K562 (cell line): ENCODE results near the gene COL4A1. TPM values are rescaled to one million over a fixed set of nuclear protein-coding genes. Genes with fewer than 3 reads are reported as not detected.

Experiments used
- ATAC-seq: fragments of 200-7000 bp; cut with Tn5 transposase; 3 replicates; pipeline ENCODE4 v1.9.1; 2020; ENCODE audit warnings: moderate library complexity
- BruUV-seq: library from RNA; stranded (reverse); fragments of 400-500 nt; replicated peaks from 2 replicates; lab custom pipeline; 2021; lab: Mats Ljungman, UMichigan
- CTCF ChIA-PET: fragments of 300-600 bp; formaldehyde crosslinking; extraction: SDS; loops from one replicate; lab custom pipeline; 2021; ENCODE audit warnings: low intra/inter-chr PET ratio; lab: Yijun Ruan, JAX
- POLR2A ChIA-PET: fragments of 300-600, 350-650 bp; sonication (Branson Sonifier 250); formaldehyde crosslinking; extraction: SDS; loops from one replicate; lab custom pipeline; 2021; ENCODE audit warnings: antibody characterized with exemption, inconsistent platforms; lab: Yijun Ruan, JAX
- DNase-seq, 4 experiments: peaks; one replicate each; pipeline versions ENCODE4 v3.0.0 to v3.0.0-alpha.2; 2011 to 2018; ENCODE audit warnings: low spot score in 3 of 4, mixed read lengths in 3 of 4; ENCODE audit errors: extremely low read depth in 1 of 4
- FAIRE-seq: peaks from 2 replicates; lab custom pipeline; 2011; peaks lifted over from hg19 to GRCh38; lab: Jason Lieb, UNC
- H2AFZ ChIP-seq: 2 replicates; pipeline ENCODE4 v1.6.0; 2011; ENCODE audit warnings: low read depth, low read length, control low read depth, inconsistent platforms
- H3K27ac ChIP-seq: fragments of 200-600 bp; 3 replicates; pipeline ENCODE4 v1.8.0; 2011; ENCODE audit warnings: low read depth, mild to moderate bottlenecking, control low read depth, inconsistent platforms, low read length, moderate library complexity, mixed read lengths; ENCODE audit errors: extremely low read depth
- H3K27me3 ChIP-seq, 2 experiments: fragments of 300-600 bp in 1 of 2; 2 replicates in 1 of 2; 3 replicates in 1 of 2; pipeline versions ENCODE4 v1.6.0 to v1.8.0; 2011; ENCODE audit warnings: inconsistent platforms in 2 of 2, low read length in 2 of 2, mild to moderate bottlenecking in 1 of 2, mixed read lengths in 1 of 2, moderate library complexity in 1 of 2; ENCODE audit not compliant: control insufficient read depth in 2 of 2, insufficient read depth in 2 of 2
- H3K36me3 ChIP-seq: fragments of 300-600 bp; 3 replicates; pipeline ENCODE4 v1.8.0; 2011; ENCODE audit warnings: mild to moderate bottlenecking, low read length, inconsistent platforms; ENCODE audit not compliant: control insufficient read depth, insufficient read depth
- H3K4me1 ChIP-seq, 2 experiments: fragments of 200-600 bp in 1 of 2; replicated peaks in 1 of 2; 2 replicates in 1 of 2; 3 replicates in 1 of 2; pipeline versions ENCODE4 v1.5.1 to v1.8.0; 2011; ENCODE audit warnings: inconsistent platforms in 2 of 2, low read length in 2 of 2, mild to moderate bottlenecking in 1 of 2, mixed read lengths in 1 of 2, moderate library complexity in 1 of 2; ENCODE audit not compliant: control insufficient read depth in 2 of 2, insufficient read depth in 2 of 2
- H3K4me2 ChIP-seq: 2 replicates; pipeline ENCODE4 v1.6.1; 2011; ENCODE audit warnings: low read length, control low read depth, inconsistent platforms, mixed read lengths; ENCODE audit not compliant: insufficient read depth
- H3K4me3 ChIP-seq: fragments of 200-600 bp; sonication (generic), shearing (Covaris generic); 2 replicates; pipeline ENCODE4 v1.5.1; 2016; ENCODE audit warnings: control low read depth, inconsistent platforms
- H3K79me2 ChIP-seq: fragments of 200-600 bp; 3 replicates; pipeline ENCODE4 v1.8.0; 2011; ENCODE audit warnings: low read length, inconsistent platforms; ENCODE audit not compliant: control insufficient read depth, insufficient read depth
- H3K9ac ChIP-seq, 2 experiments: 2 replicates each; pipeline versions ENCODE4 v1.6.0 to v1.6.1; 2011; ENCODE audit warnings: low read depth in 2 of 2, low read length in 2 of 2, control low read depth in 1 of 2, inconsistent platforms in 1 of 2, mild to moderate bottlenecking in 1 of 2, mixed read lengths in 1 of 2; ENCODE audit not compliant: insufficient read depth in 1 of 2
- H3K9me1 ChIP-seq: one replicate; pipeline ENCODE4 v1.6.0; 2011; ENCODE audit warnings: inconsistent platforms, mild to moderate bottlenecking, low read length, moderate library complexity; ENCODE audit not compliant: control insufficient read depth, insufficient read depth
- H3K9me3 ChIP-seq: replicated peaks from 2 replicates; pipeline ENCODE4 v1.5.1; 2011; ENCODE audit warnings: low read depth, low read length, inconsistent platforms; ENCODE audit not compliant: control insufficient read depth, insufficient read depth
- H4K20me1 ChIP-seq: replicated peaks from 2 replicates; pipeline ENCODE4 v1.6.1; 2011; ENCODE audit warnings: low read length, inconsistent platforms, mixed read lengths; ENCODE audit not compliant: control insufficient read depth, insufficient read depth
- CREM ChIP-seq: IDR thresholded peaks from 2 replicates; pipeline ENCODE4 v1.6.1; 2014; ENCODE audit warnings: antibody characterized with exemption, low read depth
- DLX4 ChIP-seq: fragments of 250-450 bp; sonication (Bioruptor Pico); IDR thresholded peaks from 2 replicates; pipeline ENCODE4 v1.6.1; 2021; ENCODE audit warnings: mild to moderate bottlenecking
- ETS2 ChIP-seq: IDR thresholded peaks from 2 replicates; pipeline ENCODE4 v1.6.1; 2016; ENCODE audit warnings: borderline replicate concordance, missing genetic modification characterization, mild to moderate bottlenecking, moderate library complexity, missing compliant biosample characterization; ENCODE audit not compliant: poor library complexity, severe bottlenecking
- ETV5 ChIP-seq: sonication (generic); formaldehyde crosslinking; IDR thresholded peaks from 2 replicates; pipeline ENCODE4 v1.4.0; 2020; ENCODE audit warnings: low read depth, mild to moderate bottlenecking, missing genetic modification reagents
- HDAC2 ChIP-seq: fragments of 450-650 bp; IDR thresholded peaks from 2 replicates; pipeline ENCODE4 v1.6.1; 2016; ENCODE audit warnings: mild to moderate bottlenecking
- HMG20B ChIP-seq: fragments of 250-450 bp; sonication (Bioruptor Pico); IDR thresholded peaks from 2 replicates; pipeline ENCODE4 v1.5.0; 2021; ENCODE audit warnings: mild to moderate bottlenecking
- IRF9 ChIP-seq: fragments of 450-650 bp; IDR thresholded peaks from 2 replicates; pipeline ENCODE4 v1.6.1; 2016; ENCODE audit warnings: missing biosample characterization, missing genetic modification characterization
- MBD1 ChIP-seq: fragments of 250-450 bp; sonication (Bioruptor Pico); IDR thresholded peaks from 2 replicates; pipeline ENCODE4 v1.8.0; 2022; ENCODE audit warnings: inconsistent platforms
- NBN ChIP-seq: fragments of 450-650 bp; IDR thresholded peaks from 2 replicates; pipeline ENCODE4 v1.6.1; 2016; ENCODE audit warnings: low read depth, mild to moderate bottlenecking
- NCOR1 ChIP-seq: fragments of 450-650 bp; IDR thresholded peaks from 2 replicates; pipeline ENCODE4 v1.6.1; 2016; ENCODE audit warnings: mild to moderate bottlenecking, moderate library complexity
- NFIC ChIP-seq: fragments of 450-650 bp; IDR thresholded peaks from 2 replicates; pipeline ENCODE4 v1.6.1; 2017; ENCODE audit warnings: mild to moderate bottlenecking, inconsistent platforms
- POLR2A ChIP-seq: fragments of 450-650 bp; conservative IDR thresholded peaks from 2 replicates; pipeline ENCODE4 v1.6.1; 2016
- POLR2G ChIP-seq: fragments of 200-400 bp; formaldehyde crosslinking; IDR thresholded peaks from 2 replicates; pipeline ENCODE4 v1.6.1; 2017; ENCODE audit warnings: low read depth, mild to moderate bottlenecking, antibody characterized with exemption, low read length, moderate library complexity
- SMARCB1 ChIP-seq: IDR thresholded peaks from 2 replicates; pipeline ENCODE4 v1.6.1; 2011; ENCODE audit warnings: improper control_type of control experiment, low read depth; ENCODE audit not compliant: insufficient read length
- SP1 ChIP-seq: sonication (generic); formaldehyde crosslinking; IDR thresholded peaks from 2 replicates; pipeline ENCODE4 v1.8.1; 2022; ENCODE audit warnings: mild to moderate bottlenecking, missing genetic modification reagents
- XRCC5 ChIP-seq: fragments of 200-400 bp; formaldehyde crosslinking; IDR thresholded peaks from 2 replicates; pipeline ENCODE4 v1.6.1; 2017; ENCODE audit warnings: low read depth, mild to moderate bottlenecking, low read length
- ZBTB33 ChIP-seq: sonication (generic); formaldehyde crosslinking; IDR thresholded peaks from 2 replicates; pipeline ENCODE4 v1.8.1; 2023; ENCODE audit warnings: mild to moderate bottlenecking, missing genetic modification reagents
- ZNF121 ChIP-seq: sonication (generic); formaldehyde crosslinking; conservative IDR thresholded peaks from 2 replicates; pipeline ENCODE4 v1.8.0; 2022; ENCODE audit warnings: missing genetic modification reagents
- WGBS: fragments of 100-300 bp; shearing (Covaris generic); methylation state at CpG from one replicate; pipeline ENCODE4 v1.1.6; 2016; ENCODE audit warnings: low coverage, mixed read lengths; ENCODE audit not compliant: insufficient coverage; ENCODE audit errors: missing lambda C conversion rate; 5-methylcytosine and 5-hydroxymethylcytosine counted together
- in situ Hi-C: fragments of 300-500 bp; cut with MboI; formaldehyde crosslinking; loops from 4 replicates; pipeline ENCODE4 v1.15.0; 2018; ENCODE audit warnings: inconsistent platforms, mixed read lengths
- intact Hi-C: fragments of 100-400 bp; cut with micrococcal nuclease; formaldehyde crosslinking; loops from 2 replicates; pipeline ENCODE4 v1.14.2; 2022
- polyA plus RNA-seq, 8 experiments: library from polyadenylated mRNA; depleted of rRNA in 4 of 8; stranded (reverse) in 5 of 8; unstranded in 3 of 8; fragments of >200 nt; fragmentation: Nextera tagmentation in 2 of 8; fragmentation: Illumina TruSeq in 1 of 8; extraction: Ambion mirVana in 2 of 8; extraction: Trizol in 1 of 8; gene quantifications; 2 replicates each; pipeline versions ENCODE4 v1.2.1 to v1.2.3, GENCODE V29; 2011 to 2014; ENCODE audit warnings: inconsistent platforms in 1 of 8, missing spikeins in 1 of 8
- total RNA-seq, 7 experiments: library from RNA; depleted of rRNA in 6 of 7; stranded (reverse); fragments of >200 nt in 6 of 7; fragmentation: Illumina TruSeq in 2 of 7; extraction: Trizol in 2 of 7; gene quantifications; 2 replicates each; pipeline versions ENCODE4 v1.2.1 to v1.2.3, GENCODE V29; 2011 to 2021; ENCODE audit warnings: low replicate concordance in 1 of 7

The COL4A1 gene
- total and polyA plus RNA-seq, 9 of the 15 experiments (the other 6 are each of a cell fraction or from before 2014, with no cell fraction given): 0.35 TPM; not detected in 8

- no peaks in the 10 kb centered on the region for H3K36me3 ChIP-seq
- H4K20me1 ChIP-seq: no peaks in the 10 kb centered on the region
- H3K27me3 ChIP-seq: peaks cover 2 to 28% of the 10 kb centered on the region in 2 experiments; a peak in 4 of 5 replicates
- no peaks in the 10 kb centered on the region for H3K9me1 ChIP-seq
- no peak overlapping the region for H3K27ac ChIP-seq
- WGBS: 2% methylated on average over 16 of the region's 16 CpGs
- DNase-seq (no peak), FAIRE-seq (no peak), ATAC-seq (no peak)
- no TSS peak for BruUV-seq
- no peak overlapping the region for H3K9ac ChIP-seq
- intact Hi-C loops (no loop called here), in situ Hi-C loops (no loop called here)
- TF ChIP-seq ETV5 (CRISPR knock-in tag): no peak
- TF ChIP-seq NBN: no peak
- TF ChIP-seq ZNF121: no peak
- TF ChIP-seq ETS2 (tag): no peak
- no peak for TF ChIP-seq XRCC5
- no peak for TF ChIP-seq MBD1 (CRISPR knock-in tag)
- no peak for TF ChIP-seq NFIC
- TF ChIP-seq SP1: no peak
- TF ChIP-seq NCOR1: no peak
- TF ChIP-seq HMG20B (CRISPR knock-in tag): no peak
- TF ChIP-seq HDAC2: no peak
- no peak for TF ChIP-seq SMARCB1
- no peak for TF ChIP-seq IRF9 (tag)
- no peak for TF ChIP-seq DLX4 (CRISPR knock-in tag)
- no peak for TF ChIP-seq ZBTB33 (CRISPR knock-in tag)
- TF ChIP-seq POLR2G: no peak
- no peak for TF ChIP-seq CREM
- TF ChIP-seq POLR2A: no peak
- H3K4me2 ChIP-seq: no peak overlapping the region
- no peaks in the 10 kb centered on the region for H3K79me2 ChIP-seq
- H3K4me3 ChIP-seq: no peak overlapping the region
- POLR2A ChIA-PET: interaction anchor here (0.6 kb wide), 2 partner anchors 55 to 75 kb away, joined by 3 read pairs; no protein-coding TSS in a partner anchor
- H3K4me1 ChIP-seq: no peaks in the 10 kb centered on the region
- CTCF ChIA-PET: no interaction called here
- no peak overlapping the region for H2AFZ ChIP-seq
- H3K9me3 ChIP-seq: no peaks in the 10 kb centered on the region
These were observed 75.5 kb downstream of the COL4A1 start for GRCh38 chr13:110231348-110232047.
